HFFc6 (cell line): Measurements from ENCODE around the gene XRCC2. TPM values are rescaled to one million over a fixed set of nuclear protein-coding genes. Genes with fewer than 3 reads are reported as not detected.
"Not testable (repeated sequence)": the region's sequence is repeated elsewhere in the genome, so short reads cannot be mapped to it uniquely, and the experiment has no call there.

ENCODE experiments used
- DNase-seq: peaks from one replicate; pipeline ENCODE4 v3.0.0-alpha.2; 2018
- H3K27ac Mint-ChIP-seq: 2 replicates; pipeline ENCODE4 v1.8.0; 2020; ENCODE audit warnings: mild to moderate bottlenecking, mixed read lengths
- H3K27me3 Mint-ChIP-seq: 2 replicates; pipeline ENCODE4 v1.8.0; 2021; ENCODE audit warnings: mild to moderate bottlenecking, moderate library complexity, mixed read lengths; ENCODE audit not compliant: insufficient read depth
- H3K36me3 Mint-ChIP-seq: 2 replicates; pipeline ENCODE4 v1.8.0; 2021; ENCODE audit warnings: low read depth, mixed read lengths
- H3K4me1 Mint-ChIP-seq: 2 replicates; pipeline ENCODE4 v1.8.0; 2020; ENCODE audit warnings: low read depth, mixed read lengths
- H3K4me3 Mint-ChIP-seq: 2 replicates; pipeline ENCODE4 v1.8.0; 2020; ENCODE audit warnings: mild to moderate bottlenecking, moderate library complexity, mixed read lengths
- H3K9me3 Mint-ChIP-seq: 2 replicates; pipeline ENCODE4 v1.8.0; 2020; ENCODE audit warnings: mild to moderate bottlenecking, mixed read lengths
- CTCF ChIP-seq: fragments of 200-600 bp; sonication (generic); IDR thresholded peaks from 2 replicates; pipeline ENCODE4 v1.5.0; 2021; ENCODE audit warnings: antibody characterized with exemption, mild to moderate bottlenecking
- total RNA-seq, 6 experiments: library from RNA; stranded (reverse); fragmentation: NEBNext Ultra II Directional; extraction: Animal tissue kit (Norgen Biotek cat#: 25700); gene quantifications; 2 replicates in 1 of 6; 3 replicates in 5 of 6; pipeline ENCODE4 v1.2.3, GENCODE V29; 2021

Gene XRCC2
- total RNA-seq, 6 experiments from 2014 or later = 1.8 to 3.8 (median 3.4) TPM

- Mint-ChIP-seq H3K36me3 (peaks cover 55% of the 10 kb centered on the region), H3K4me1 (no peaks in the 10 kb centered on the region), H3K9me3 (no peaks in the 10 kb centered on the region; the same call in 1 of the 2 replicates), H3K4me3 (no peak overlapping the region), H3K27ac (no peak overlapping the region), H3K27me3 (no peaks in the 10 kb centered on the region)
- no peak for DNase-seq
- no peak for TF ChIP-seq CTCF
Observed at GRCh38 chr7:152647009-152647408, 28.9 kb downstream of the XRCC2 start.

- not testable (repeated sequence) for H3K9me3 Mint-ChIP-seq, H3K27me3 Mint-ChIP-seq, DNase-seq, H3K4me1 Mint-ChIP-seq, H3K27ac Mint-ChIP-seq, H3K4me3 Mint-ChIP-seq
- peaks cover 55% of the 10 kb centered on the region for H3K36me3 Mint-ChIP-seq
Observed at GRCh38 chr7:152646579-152646978, 29.4 kb downstream of the XRCC2 start.

- no peak for DNase-seq
- no peaks in the 10 kb centered on the region for H3K4me1 Mint-ChIP-seq
Observed at GRCh38 chr7:152643979-152644559, 31.9 kb downstream of the XRCC2 start.

GRCh38 chr7:152641384-152641783 is 34.6 kb downstream of the XRCC2 start:
- Mint-ChIP-seq H3K4me1 (no peaks in the 10 kb centered on the region), H3K9me3 (no peaks in the 10 kb centered on the region; the same call in 1 of the 2 replicates), H3K27ac (no peak overlapping the region), H3K36me3 (peaks cover 28% of the 10 kb centered on the region), H3K4me3 (no peak overlapping the region), H3K27me3 (no peaks in the 10 kb centered on the region)
- no peak for DNase-seq
- TF ChIP-seq CTCF = no peak

More at GRCh38 chr7:152643979-152644559, 31.9 kb downstream of the XRCC2 start:
- Mint-ChIP-seq H3K27ac (no peak overlapping the region), H3K36me3 (peaks cover 48% of the 10 kb centered on the region), H3K9me3 (no peaks in the 10 kb centered on the region; the same call in 1 of the 2 replicates), H3K4me3 (no peak overlapping the region), H3K27me3 (no peaks in the 10 kb centered on the region)
- TF ChIP-seq CTCF = no peak

GRCh38 chr7:152640829-152641228 is 35.1 kb downstream of the XRCC2 start:
- no peak for DNase-seq
- no peaks in the 10 kb centered on the region for H3K4me1 Mint-ChIP-seq
- H3K9me3 Mint-ChIP-seq = no peaks in the 10 kb centered on the region; the same call in 1 of the 2 replicates
- H3K36me3 Mint-ChIP-seq = peaks cover 23% of the 10 kb centered on the region
- no peak for TF ChIP-seq CTCF
- H3K27me3 Mint-ChIP-seq = no peaks in the 10 kb centered on the region
- no peak overlapping the region for H3K4me3 Mint-ChIP-seq
- H3K27ac Mint-ChIP-seq = no peak overlapping the region

GRCh38 chr7:152637920-152638580 is 37.9 kb downstream of the XRCC2 start:
- Mint-ChIP-seq H3K4me3 (no peak overlapping the region), H3K9me3 (no peaks in the 10 kb centered on the region)

More at GRCh38 chr7:152637920-152638580, 37.9 kb downstream of the XRCC2 start:
- Mint-ChIP-seq H3K36me3 (peaks cover 5% of the 10 kb centered on the region), H3K27ac (no peak overlapping the region), H3K4me1 (no peaks in the 10 kb centered on the region), H3K27me3 (peaks cover 2% of the 10 kb centered on the region; the same call in 1 of the 2 replicates)
- DNase-seq = no peak
- TF ChIP-seq CTCF = no peak
